ENCODE data around the gene KIF3C. TPM values are rescaled to one million over a fixed set of nuclear protein-coding genes. Genes with fewer than 3 reads are reported as not detected.
"Not testable (repeated sequence)": the region's sequence is repeated elsewhere in the genome, so short reads cannot be mapped to it uniquely, and the experiment has no call there.

KIF3C gene
- total RNA-seq, 4 donors from 2014 or later, result 3.6 to 6.7 (median 4.2) TPM

DNA sequence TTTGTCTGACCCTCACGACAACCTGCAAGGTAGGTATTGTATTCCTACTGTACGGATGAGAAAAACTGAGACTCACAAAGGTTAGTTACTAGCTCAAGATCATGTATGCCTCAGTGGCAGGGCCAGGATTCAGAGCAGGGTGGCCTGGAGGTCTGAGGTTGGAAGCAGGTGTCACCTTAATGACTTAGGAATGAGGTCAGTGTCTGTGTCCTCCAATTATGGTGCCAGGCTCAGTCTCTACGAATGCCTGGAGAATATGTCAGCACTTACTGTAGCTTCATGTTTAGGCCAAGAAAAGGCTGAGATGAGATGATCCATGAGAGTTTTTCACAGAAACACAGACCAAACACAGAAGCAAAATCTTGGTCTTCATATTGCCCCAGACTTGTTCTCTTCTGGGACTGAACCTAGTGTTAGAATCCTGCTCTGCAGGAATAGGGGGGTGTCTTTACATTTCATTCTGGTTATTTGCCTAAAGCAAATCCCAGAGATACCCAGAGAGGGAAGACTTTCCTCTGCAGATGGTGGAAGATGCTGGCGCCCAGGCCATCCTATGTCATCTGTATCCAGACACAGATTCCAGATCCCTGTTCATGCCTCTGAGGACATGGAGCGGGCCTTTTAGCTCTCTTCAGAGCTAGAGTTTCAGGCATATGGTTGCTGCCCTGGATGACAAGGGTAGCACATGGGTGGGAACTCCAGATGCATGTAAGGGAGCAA, 35.3 kb upstream of the KIF3C start:
- intact Hi-C loops (cut with DNase I; ENCODE audit: low total_unique reads), result no loop called here
- DNase-seq (ENCODE audit: low spot score in 2 of 2), result no peak
- H3K4me3 ChIP-seq (ENCODE audit: low read depth, poor library complexity, severe bottlenecking), result no peak overlapping the region
- no peak for TF ChIP-seq CTCF (IDR thresholded peaks at IDR 0.05)
- TF ChIP-seq POLR2A (IDR thresholded peaks at IDR 0.05), result no peak
- 84 to 85% methylated on average over 5 of the region's 5 CpGs for WGBS, 2 donors

- DNase-seq (ENCODE audit: low spot score in 2 of 2); H3K4me3 ChIP-seq (ENCODE audit: low read depth, poor library complexity, severe bottlenecking); intact Hi-C loops (cut with DNase I; ENCODE audit: low total_unique reads): not testable (repeated sequence)
- 77 to 81% methylated on average over 4 of the region's 4 CpGs for WGBS, 2 donors
Measured at GRCh38 chr2:26016706-26017045, 34.4 kb upstream of the KIF3C start.

DNA sequence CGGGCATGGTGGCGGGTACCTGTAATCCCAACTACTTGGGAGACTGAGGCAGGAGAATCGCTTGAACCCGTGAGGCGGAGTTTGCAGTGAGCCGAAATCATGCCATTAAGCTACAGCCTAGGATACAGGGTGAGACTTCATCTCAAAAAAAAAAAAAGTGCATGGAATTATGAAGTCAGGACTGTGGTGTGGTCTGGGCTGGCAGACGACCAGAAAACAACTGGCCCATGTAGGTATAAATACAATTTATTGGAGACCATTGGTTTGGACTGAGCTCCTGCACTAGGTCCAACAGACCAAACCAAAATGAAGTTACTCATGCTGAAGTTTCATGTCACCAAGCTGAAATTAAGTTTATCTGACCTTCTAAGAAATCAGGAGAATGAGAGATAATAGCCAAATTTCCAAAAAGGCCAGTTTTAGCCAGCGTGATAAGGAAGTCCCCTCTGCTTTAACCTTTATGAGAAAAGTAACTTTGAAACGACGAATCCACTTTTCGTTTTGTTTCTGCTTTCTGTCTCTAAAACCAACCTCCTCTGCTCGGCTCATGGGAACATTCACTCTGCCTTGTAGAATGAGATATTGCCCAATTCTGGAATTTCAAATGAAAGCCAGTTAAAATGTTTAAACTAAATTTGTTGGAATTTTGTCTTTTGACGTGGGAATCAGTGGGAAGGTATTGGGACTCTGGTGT, 33.9 kb upstream of the KIF3C start:
- DNase-seq (ENCODE audit: low spot score in 2 of 2), result no peak
- 87 to 90% methylated on average over 13 of the region's 13 CpGs for WGBS, 2 donors
- intact Hi-C loops (cut with DNase I; ENCODE audit: low total_unique reads), result no loop called here
- TF ChIP-seq POLR2A (IDR thresholded peaks at IDR 0.05), result no peak
- TF ChIP-seq CTCF (IDR thresholded peaks at IDR 0.05), result no peak
- no peak overlapping the region for H3K4me3 ChIP-seq (ENCODE audit: low read depth, poor library complexity, severe bottlenecking)

DNA sequence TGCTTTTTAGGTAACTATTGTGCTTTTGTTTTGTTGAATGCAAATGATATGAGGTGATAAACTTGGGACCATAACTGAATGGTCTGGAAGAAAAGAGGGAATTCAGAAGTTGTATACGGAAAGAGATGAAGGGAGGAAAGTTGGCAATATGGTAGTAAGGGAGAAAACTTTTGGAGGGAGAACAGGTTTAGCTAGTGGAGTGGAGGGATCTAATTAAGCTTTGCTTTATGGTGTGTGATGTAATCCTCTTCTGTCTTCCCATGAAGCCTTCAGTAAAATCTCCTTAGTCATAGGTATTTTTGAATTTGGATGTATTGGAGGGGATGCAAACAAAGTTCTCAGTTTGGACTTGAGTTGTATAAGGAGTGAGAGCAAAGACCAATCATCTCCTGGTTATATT, 31.4 kb upstream of the KIF3C start:
- TF ChIP-seq POLR2A (IDR thresholded peaks at IDR 0.05), result no peak
- TF ChIP-seq CTCF (IDR thresholded peaks at IDR 0.05), result no peak
- no peak overlapping the region for H3K4me3 ChIP-seq (ENCODE audit: low read depth, poor library complexity, severe bottlenecking)
- intact Hi-C loops (cut with DNase I; ENCODE audit: low total_unique reads), result no loop called here
- WGBS, 2 donors, result 56 to 63% methylated on average over 1 of the region's 1 CpG
- no peak for DNase-seq (ENCODE audit: low spot score in 2 of 2)

DNA sequence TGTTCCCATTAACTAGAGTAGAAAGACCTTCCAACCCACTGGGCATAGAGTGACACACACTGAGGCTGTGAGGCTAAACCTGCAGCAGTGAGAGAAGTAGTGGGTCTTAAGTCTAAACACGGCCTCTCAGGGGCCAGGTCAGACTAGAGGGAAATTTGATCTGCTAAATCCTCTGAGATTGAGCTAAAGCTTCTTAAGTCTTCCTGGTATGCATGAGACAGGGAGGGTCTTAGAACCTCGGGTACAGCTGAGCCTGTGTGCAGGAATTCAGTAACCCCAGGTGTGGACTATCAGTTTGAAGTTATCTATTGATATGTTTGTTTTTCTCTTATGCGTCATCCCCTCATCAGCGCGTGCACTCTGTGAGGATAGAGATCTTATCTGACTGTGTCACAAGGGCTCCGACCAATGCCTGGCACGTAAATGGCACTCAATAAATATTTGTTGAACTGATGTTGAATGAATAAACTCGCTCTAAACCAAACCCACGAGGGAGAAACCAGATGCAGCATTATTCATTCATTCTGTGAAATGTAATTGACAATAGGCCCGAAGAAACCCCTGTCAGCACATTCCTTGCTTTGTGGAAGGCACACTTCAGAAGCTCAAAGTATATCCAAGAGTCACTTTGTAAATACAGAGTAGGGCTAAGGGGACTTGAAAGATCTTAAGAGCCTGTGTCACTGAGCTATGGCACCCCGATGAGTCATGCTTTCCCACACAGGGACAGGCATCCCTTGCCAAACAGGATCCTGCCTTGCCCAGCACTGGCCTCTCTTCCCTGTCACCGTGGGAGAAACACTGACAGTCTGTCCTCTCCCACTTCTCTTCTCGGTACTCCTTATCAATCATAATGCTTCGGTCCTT, 29.9 kb upstream of the KIF3C start:
- no peak for DNase-seq (ENCODE audit: low spot score in 2 of 2)
- no peak overlapping the region for H3K4me3 ChIP-seq (ENCODE audit: low read depth, poor library complexity, severe bottlenecking)
- intact Hi-C loops (cut with DNase I; ENCODE audit: low total_unique reads), result no loop called here
- TF ChIP-seq POLR2A (IDR thresholded peaks at IDR 0.05) (no peak), CTCF (IDR thresholded peaks at IDR 0.05) (no peak)
- 37 to 39% methylated on average over 14 of the region's 14 CpGs for WGBS, 2 donors

DNA sequence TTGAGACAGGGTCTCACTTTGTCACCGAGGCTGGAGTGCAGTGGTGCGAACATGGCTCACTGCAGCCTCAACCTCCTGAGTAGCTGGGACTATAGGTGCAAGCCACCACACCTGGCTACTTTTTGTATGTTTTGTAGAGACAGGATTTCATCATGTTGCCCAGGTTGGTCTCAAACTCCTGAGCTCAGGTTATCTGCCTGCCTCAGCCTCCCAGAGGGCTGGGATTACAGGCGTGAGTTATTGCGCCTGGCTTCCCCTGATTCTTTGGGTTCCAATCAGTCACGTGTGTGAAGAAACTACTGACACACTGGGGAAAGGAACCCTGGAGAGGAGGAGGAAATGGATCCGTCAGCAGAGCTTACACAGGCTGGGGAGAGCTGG, 29.3 kb upstream of the KIF3C start:
- WGBS, 2 donors, result 65 to 71% methylated on average over 6 of the region's 6 CpGs
- H3K4me3 ChIP-seq (ENCODE audit: low read depth, poor library complexity, severe bottlenecking), result no peak overlapping the region
- DNase-seq (ENCODE audit: low spot score in 2 of 2), result no peak
- TF ChIP-seq POLR2A (IDR thresholded peaks at IDR 0.05) (no peak), CTCF (IDR thresholded peaks at IDR 0.05) (no peak)
- intact Hi-C loops (cut with DNase I; ENCODE audit: low total_unique reads), result no loop called here
